NCI-H2107 treated with DMSO at 0.1 percent for 48 hours (cell line): Measurements from ENCODE around the gene DVL1.
"Not testable (repeated sequence)": the region's sequence is repeated elsewhere in the genome, so short reads cannot be mapped to it uniquely, and the experiment has no call there.

Experiments used
- DNase-seq: peaks from one replicate; lab custom pipeline; 2025; ENCODE audit not compliant: unreplicated experiment; lab: John Stamatoyannopoulos, UW

DVL1 gene

GRCh38 chr1:1373815-1374588 is 24.8 kb upstream of the DVL1 start:
- no peak for DNase-seq

- DNase-seq = no peak
Measured at GRCh38 chr1:1373051-1373814, 24.0 kb upstream of the DVL1 start.

GRCh38 chr1:1371746-1372711 is 22.8 kb upstream of the DVL1 start:
- no peak for DNase-seq

- DNase-seq = no peak
Measured at GRCh38 chr1:1371364-1371745, 22.1 kb upstream of the DVL1 start.

GRCh38 chr1:1370771-1371300 is 21.6 kb upstream of the DVL1 start:
- DNase-seq = no peak

GRCh38 chr1:1370094-1370493 is 20.9 kb upstream of the DVL1 start:
- not testable (repeated sequence) for DNase-seq

- no peak for DNase-seq
Measured at GRCh38 chr1:1367315-1367714, 18.1 kb upstream of the DVL1 start.

- DNase-seq = no peak
Measured at GRCh38 chr1:1366699-1367066, 17.5 kb upstream of the DVL1 start.

- no peak for DNase-seq
Measured at GRCh38 chr1:1365875-1366698, 16.9 kb upstream of the DVL1 start.

GRCh38 chr1:1364266-1364665 is 15.0 kb upstream of the DVL1 start:
- no peak for DNase-seq

GRCh38 chr1:1361982-1362423 is 12.8 kb upstream of the DVL1 start:
- DNase-seq = no peak

- no peak for DNase-seq
Measured at GRCh38 chr1:1361233-1361981, 12.2 kb upstream of the DVL1 start.

GRCh38 chr1:1360506-1361169 is 11.4 kb upstream of the DVL1 start:
- no peak for DNase-seq

GRCh38 chr1:1359664-1360468 is 10.6 kb upstream of the DVL1 start:
- no peak for DNase-seq

- no peak for DNase-seq
Measured at GRCh38 chr1:1359308-1359663, 10.1 kb upstream of the DVL1 start.

GRCh38 chr1:1358433-1359271 is 9.4 kb upstream of the DVL1 start, which contains the start of gene MXRA8:
Gene MXRA8 (minus strand): TSS chr1:1358555. CDS start chr1:1358504, 51 bp downstream.
- no peak for DNase-seq

GRCh38 chr1:1357871-1358432 is 8.7 kb upstream of the DVL1 start:
- no peak for DNase-seq
